Coronary artery (tissue), 2 donors: Measurements from ENCODE around the gene NRG2.

Experiments used
- DNase-seq: peaks from one replicate; pipeline ENCODE4 v3.0.0-alpha.2; 2017; ENCODE audit warnings: low spot score
- H3K27ac ChIP-seq, 2 donors: fragments of 200-600 bp; sonication (generic); one replicate each; pipeline ENCODE4 v1.5.1; 2016 to 2019
- H3K4me3 ChIP-seq: fragments of 200-600 bp; sonication (generic); 2 replicates; pipeline ENCODE4 v1.5.1; 2016; ENCODE audit warnings: mild to moderate bottlenecking, moderate library complexity
- TF ChIP-seq, protein P1 (sequence below): fragments of 200-600 bp; sonication (generic); IDR thresholded peaks from one replicate; pipeline ENCODE4 v1.5.1; 2019; ENCODE audit warnings: antibody characterized with exemption

Gene NRG2

DNA sequence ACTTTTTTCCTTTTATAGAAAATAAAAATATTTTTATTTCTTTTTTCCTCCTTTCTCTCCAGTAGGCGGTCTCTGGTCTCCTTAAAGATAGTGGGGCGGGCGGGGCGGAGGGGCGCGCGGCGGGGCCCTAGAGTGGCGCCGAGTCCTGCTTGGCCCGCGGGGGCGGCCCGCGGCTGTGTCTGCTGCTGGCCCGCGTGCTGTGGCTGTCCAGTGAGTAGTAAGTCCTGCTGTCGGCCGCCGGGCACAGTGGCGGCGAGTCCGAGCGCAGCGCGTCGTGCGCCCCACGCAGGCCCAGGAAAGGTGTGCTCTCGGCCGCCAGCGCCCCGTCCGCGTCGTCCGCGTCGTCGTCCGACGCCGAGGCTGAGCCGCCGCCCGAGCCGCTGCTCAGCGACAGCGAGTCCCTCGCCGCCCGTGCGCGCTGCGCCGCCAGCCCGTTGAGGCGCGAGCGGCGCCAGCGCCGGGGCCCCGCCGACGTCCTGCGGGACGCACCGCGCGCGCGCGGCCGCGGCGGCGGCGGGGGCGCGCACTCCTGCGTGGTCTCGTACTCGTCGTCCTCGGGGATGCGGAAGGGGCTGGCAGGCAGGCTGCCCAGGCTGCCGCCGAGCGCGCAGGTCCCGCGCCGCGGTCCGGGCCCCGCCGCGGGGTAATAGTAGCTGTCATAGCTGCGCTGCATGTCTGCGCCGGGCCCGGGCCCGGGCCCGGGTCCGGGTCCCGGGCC, 195.2 kb downstream of the NRG2 start:
- DNase-seq, result no peak
- Histone ChIP-seq H3K27ac (peak overlapping the region; percentile 77 to 85), H3K4me3 (peak overlapping the region; percentile 81)
- TF ChIP-seq, protein P1, sequence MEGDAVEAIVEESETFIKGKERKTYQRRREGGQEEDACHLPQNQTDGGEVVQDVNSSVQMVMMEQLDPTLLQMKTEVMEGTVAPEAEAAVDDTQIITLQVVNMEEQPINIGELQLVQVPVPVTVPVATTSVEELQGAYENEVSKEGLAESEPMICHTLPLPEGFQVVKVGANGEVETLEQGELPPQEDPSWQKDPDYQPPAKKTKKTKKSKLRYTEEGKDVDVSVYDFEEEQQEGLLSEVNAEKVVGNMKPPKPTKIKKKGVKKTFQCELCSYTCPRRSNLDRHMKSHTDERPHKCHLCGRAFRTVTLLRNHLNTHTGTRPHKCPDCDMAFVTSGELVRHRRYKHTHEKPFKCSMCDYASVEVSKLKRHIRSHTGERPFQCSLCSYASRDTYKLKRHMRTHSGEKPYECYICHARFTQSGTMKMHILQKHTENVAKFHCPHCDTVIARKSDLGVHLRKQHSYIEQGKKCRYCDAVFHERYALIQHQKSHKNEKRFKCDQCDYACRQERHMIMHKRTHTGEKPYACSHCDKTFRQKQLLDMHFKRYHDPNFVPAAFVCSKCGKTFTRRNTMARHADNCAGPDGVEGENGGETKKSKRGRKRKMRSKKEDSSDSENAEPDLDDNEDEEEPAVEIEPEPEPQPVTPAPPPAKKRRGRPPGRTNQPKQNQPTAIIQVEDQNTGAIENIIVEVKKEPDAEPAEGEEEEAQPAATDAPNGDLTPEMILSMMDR, result no peak

DNA sequence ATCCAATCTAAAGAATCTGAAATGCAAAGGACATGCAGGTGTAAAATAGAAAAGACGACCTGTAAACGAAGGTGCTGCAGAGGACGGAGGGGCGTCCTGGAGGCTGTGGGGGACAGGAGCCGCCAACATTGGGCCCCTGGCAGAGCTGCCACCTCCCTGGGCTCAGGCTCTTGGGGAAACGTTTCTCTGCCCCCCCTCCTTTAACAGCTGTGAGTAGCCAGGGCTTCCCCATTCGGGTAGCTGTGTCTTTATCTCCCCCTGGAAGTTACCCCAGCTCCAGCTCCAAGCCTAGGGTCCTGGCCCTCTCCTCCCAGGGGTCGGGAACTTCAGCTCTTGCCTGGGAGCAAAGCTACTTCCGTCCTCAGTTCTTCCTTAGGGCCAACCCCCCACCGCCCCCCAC, 196.0 kb downstream of the NRG2 start:
- DNase-seq, result no peak
- TF ChIP-seq, protein P1, result no peak
- H3K27ac ChIP-seq, result no peak overlapping the region
- no peak overlapping the region for H3K4me3 ChIP-seq

DNA sequence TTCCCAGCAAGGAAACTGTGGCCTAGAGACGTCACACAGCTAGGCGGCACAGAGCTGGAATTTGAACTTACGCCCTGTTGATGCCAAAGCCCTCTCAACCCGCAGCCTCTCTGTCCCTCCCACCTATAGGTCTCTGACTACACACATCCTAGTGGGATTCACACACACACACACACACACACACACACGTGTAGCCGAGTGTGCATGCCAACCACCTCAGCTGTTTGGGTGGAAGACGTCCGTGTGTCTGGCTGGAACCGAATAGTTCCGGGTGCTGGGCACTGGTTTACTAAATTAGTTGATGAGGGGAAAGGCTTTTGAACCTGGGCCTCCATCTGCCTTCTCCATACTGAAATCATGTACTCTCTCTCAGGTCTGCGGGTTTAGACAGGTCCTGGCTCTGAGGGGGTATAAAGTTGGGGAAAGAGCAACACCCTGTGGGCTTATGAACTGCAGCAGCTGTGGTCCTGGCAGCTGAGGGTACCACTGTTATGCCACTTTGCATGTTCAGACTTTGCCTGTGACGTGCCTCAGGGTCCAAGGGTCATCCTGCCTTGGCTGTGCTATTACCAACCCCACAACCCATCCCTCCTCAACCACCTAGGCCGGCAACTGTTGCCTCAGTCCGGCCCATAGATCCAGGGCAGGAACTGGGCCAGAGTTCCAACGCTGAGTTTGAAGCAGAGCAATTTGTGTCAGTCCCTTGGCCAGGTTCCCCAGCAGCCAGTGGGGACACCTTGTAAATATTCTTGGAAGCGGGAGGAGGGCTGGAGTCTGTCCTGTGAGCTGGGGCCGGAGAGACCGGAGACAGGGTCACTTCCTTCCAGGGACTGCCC, 197.0 kb downstream of the NRG2 start:
- DNase-seq, result no peak
- TF ChIP-seq, protein P1, result no peak
- no peak overlapping the region for H3K27ac ChIP-seq
- H3K4me3 ChIP-seq, result no peak overlapping the region

DNA sequence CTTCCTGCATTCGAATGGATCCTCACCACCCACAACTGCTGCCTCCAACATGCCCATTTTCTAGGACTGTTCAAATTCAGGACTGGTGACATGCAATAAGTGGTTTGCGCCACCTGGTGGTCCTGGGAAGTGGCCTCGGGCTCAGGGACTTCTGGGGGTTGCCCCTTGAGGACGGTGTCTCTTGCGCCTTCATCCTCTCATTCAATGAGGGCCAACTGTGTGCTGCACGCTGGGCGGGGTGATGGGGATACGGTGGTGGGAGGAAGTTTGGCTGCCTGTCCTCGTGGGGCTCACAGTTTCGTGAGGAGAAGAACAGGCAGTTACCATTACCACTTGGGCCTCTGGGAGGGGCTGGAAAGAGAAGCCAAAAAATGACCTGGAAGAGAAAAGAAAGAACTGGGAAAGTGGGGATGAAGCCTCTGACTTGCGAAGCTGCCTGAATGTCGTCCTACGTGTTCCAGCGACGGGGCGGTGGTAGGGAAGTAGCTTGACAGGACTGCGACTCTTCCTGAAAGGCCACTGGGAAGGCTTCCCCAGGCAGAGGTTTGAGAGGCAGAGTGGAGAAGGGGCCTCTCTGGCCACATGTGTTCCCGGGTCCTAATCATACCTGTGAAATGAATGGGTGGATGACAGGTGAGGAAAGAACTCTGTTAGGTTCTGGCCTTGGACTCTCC, 198.5 kb downstream of the NRG2 start:
- no peak for DNase-seq
- no peak overlapping the region for H3K4me3 ChIP-seq
- H3K27ac ChIP-seq, result no peak overlapping the region
- TF ChIP-seq, protein P1, result peak; percentile 57

DNA sequence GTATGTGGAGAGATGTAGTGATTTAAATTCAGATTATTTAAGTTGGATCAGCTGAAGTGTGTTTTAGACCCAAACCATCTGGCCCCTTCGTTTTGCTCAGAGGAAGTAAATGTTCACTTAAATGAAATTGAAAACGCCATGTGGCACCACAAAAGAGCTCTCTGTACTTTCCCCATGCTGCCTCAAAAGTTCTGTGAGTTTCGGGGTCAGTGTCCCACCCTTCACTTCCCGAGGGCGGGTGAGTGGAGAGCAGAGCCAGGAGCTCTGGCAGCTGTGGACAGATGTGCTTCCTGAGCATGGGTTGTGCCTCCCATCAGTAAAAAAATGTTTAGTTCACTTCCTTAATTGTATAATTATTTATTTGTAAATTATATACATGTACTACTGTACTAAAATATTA, 199.1 kb downstream of the NRG2 start:
- H3K4me3 ChIP-seq, result no peak overlapping the region
- H3K27ac ChIP-seq, result no peak overlapping the region
- DNase-seq, result no peak
- TF ChIP-seq, protein P1, result no peak

DNA sequence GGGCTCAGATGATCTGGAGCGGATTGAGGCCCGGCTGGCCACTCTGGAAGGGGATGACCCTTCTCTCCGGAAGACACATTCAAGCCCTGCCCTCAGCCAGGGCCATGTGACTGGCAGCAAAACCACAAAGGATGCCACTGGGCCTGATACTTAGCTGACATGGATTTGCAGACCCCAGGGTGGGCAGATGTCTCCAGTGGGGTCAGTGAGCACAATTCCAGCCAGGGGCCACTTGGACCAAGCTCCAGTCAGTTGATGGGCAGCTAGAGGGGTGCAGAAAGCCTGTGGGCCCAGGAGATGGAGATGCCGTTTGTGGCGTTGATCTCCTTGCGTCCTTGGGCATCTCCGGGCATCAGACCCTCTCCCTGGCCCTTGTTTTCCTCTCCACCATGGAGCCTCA, 200.8 kb downstream of the NRG2 start:
- DNase-seq, result no peak
- Histone ChIP-seq H3K27ac (no peak overlapping the region), H3K4me3 (no peak overlapping the region)
- TF ChIP-seq, protein P1, result no peak
